ENCODE results near the gene PRR29.

The PRR29 gene

DNA sequence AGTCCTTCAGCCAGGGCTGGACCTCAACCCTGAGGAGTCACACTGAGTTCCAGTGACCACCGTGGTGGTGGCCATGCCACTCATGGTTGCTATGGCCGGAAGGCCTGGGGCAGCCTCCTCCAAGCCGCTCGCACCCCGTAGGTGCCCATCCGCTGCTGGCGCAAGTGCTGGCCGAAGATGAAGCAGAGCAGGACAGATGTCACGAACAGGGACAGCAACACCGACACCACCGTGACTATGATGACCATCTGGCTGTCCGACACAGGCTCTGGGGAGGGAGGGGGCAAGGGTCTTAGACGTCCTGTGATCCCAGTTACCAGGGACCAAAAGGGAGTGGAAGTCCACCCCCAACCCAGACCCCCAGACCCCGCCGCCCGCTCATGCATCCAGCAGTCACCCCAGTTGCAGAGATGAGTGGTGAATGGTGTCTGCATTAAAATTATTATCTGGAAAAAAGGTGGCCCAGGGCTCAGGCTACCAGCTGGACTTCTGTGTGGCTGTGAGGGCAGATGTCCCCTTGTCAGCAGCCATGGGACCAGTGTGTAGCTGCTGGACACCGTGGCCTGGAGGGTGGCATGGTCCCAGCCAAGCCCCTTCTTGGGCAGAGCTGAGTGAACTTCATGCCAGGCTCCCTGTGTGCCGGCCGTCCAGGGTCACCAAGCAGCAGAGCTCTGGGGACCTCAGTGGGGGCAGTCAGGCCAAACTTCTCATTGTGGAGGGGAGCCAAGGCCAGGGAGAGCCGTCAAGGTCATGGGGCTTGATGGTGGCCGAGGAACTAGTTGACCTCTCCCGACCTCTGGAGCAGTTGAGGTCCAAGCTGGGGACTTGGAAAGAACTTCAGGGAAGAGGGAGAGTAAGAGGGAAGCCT lies 4.7 kb downstream of the PRR29 start:
- no peak for DNase-seq (ENCODE audit: low read depth)
- TF ChIP-seq, protein P1, sequence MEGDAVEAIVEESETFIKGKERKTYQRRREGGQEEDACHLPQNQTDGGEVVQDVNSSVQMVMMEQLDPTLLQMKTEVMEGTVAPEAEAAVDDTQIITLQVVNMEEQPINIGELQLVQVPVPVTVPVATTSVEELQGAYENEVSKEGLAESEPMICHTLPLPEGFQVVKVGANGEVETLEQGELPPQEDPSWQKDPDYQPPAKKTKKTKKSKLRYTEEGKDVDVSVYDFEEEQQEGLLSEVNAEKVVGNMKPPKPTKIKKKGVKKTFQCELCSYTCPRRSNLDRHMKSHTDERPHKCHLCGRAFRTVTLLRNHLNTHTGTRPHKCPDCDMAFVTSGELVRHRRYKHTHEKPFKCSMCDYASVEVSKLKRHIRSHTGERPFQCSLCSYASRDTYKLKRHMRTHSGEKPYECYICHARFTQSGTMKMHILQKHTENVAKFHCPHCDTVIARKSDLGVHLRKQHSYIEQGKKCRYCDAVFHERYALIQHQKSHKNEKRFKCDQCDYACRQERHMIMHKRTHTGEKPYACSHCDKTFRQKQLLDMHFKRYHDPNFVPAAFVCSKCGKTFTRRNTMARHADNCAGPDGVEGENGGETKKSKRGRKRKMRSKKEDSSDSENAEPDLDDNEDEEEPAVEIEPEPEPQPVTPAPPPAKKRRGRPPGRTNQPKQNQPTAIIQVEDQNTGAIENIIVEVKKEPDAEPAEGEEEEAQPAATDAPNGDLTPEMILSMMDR (IDR thresholded peaks at IDR 0.05; ENCODE audit: low read length, missing control alignments) = no peak
- H3K4me3 ChIP-seq (replicated peaks; ENCODE audit: low read depth, low read length) = no peak overlapping the region

GRCh38 chr17:64003526-64004121 lies 5.5 kb downstream of the PRR29 start:
- TF ChIP-seq, protein P1 (IDR thresholded peaks at IDR 0.05; ENCODE audit: low read length, missing control alignments) = no peak
- no peak for DNase-seq (ENCODE audit: low read depth)
- H3K4me3 ChIP-seq (replicated peaks; ENCODE audit: low read depth, low read length) = no peak overlapping the region

- H3K4me3 ChIP-seq (replicated peaks; ENCODE audit: low read depth, low read length) = no peak overlapping the region
- TF ChIP-seq, protein P1 (IDR thresholded peaks at IDR 0.05; ENCODE audit: low read length, missing control alignments) = no peak
- no peak for DNase-seq (ENCODE audit: low read depth)
Measured at GRCh38 chr17:64004218-64004770, 6.1 kb downstream of the PRR29 start.

DNA sequence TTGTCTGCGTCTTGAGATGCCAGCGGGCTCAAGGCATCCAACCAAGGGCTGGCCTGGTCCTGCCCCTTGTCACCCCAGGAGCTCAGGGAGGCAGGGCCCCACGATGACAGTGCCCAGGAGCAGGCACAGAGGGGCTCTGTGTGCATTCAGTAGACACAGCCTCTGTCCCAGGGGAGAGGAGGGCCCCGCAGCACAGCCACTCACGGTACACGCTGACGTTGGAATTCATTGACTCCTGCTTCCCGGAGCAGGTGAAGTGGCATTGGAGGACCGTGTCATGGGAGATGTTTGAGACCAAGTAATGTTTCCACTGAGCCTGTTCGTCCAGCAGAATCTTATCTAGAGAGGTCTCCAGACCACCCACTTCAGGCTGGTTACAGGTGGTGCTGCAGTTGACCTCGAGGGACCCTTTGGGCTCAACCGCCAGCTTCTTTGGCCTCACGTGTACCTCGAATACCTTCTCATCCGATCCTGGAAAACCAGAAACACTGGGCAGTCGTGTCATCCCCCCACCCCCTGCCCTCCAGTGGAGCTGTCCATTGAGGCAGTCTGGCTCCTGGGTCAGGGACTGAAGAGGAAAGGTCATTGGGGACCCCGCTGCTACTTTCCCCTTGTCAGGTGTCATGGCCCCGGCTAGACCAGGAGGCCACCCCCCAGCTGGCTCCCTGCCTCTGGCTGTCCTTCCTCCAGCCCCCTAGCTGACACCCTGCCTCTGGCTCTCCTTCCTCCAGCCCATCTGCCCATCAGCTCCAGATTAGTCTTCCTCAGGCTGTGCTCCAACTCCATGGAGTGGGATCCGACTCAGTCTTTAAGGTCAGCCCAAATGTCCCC lies 7.0 kb downstream of the PRR29 start:
- no peak overlapping the region for H3K4me3 ChIP-seq (replicated peaks; ENCODE audit: low read depth, low read length)
- no peak for DNase-seq (ENCODE audit: low read depth)
- TF ChIP-seq, protein P1 (IDR thresholded peaks at IDR 0.05; ENCODE audit: low read length, missing control alignments) = no peak

- H3K4me3 ChIP-seq (replicated peaks; ENCODE audit: low read depth, low read length) = no peak overlapping the region
- DNase-seq (ENCODE audit: low read depth) = no peak
Measured at GRCh38 chr17:64005734-64006167, 7.6 kb downstream of the PRR29 start.

More at GRCh38 chr17:64005734-64006167, 7.6 kb downstream of the PRR29 start:
- TF ChIP-seq, protein P1 (IDR thresholded peaks at IDR 0.05; ENCODE audit: low read length, missing control alignments) = no peak
